Osteoblast (primary cell): ENCODE data around the gene TTC31. TPM values are rescaled to one million over a fixed set of nuclear protein-coding genes. Genes with fewer than 3 reads are reported as not detected.
"Not testable (repeated sequence)": the region's sequence is repeated elsewhere in the genome, so short reads cannot be mapped to it uniquely, and the experiment has no call there.

ENCODE experiments used
- DNase-seq: peaks from one replicate; pipeline ENCODE4 v3.0.0; 2011; ENCODE audit warnings: low spot score, mixed read lengths; ENCODE audit not compliant: insufficient read length; ENCODE audit errors: missing footprints
- H2AFZ ChIP-seq: 2 replicates; pipeline ENCODE4 v1.6.0; 2011; ENCODE audit warnings: mild to moderate bottlenecking, low read length
- H3K27ac ChIP-seq: 2 replicates; pipeline ENCODE4 v1.5.1; 2011; ENCODE audit warnings: mild to moderate bottlenecking, low read depth, low read length, moderate library complexity
- H3K27me3 ChIP-seq: 2 replicates; pipeline ENCODE4 v1.6.0; 2012; ENCODE audit warnings: mild to moderate bottlenecking, control low read depth, inconsistent platforms, low read length, moderate library complexity; ENCODE audit not compliant: insufficient read depth
- H3K36me3 ChIP-seq: 2 replicates; pipeline ENCODE4 v1.5.1; 2011; ENCODE audit warnings: mild to moderate bottlenecking, low read length, control low read depth, moderate library complexity; ENCODE audit not compliant: insufficient read depth
- H3K4me1 ChIP-seq: 2 replicates; pipeline ENCODE4 v1.5.1; 2011; ENCODE audit warnings: mild to moderate bottlenecking, low read length, control low read depth, moderate library complexity; ENCODE audit not compliant: insufficient read depth
- H3K4me2 ChIP-seq: 2 replicates; pipeline ENCODE4 v1.6.0; 2011; ENCODE audit warnings: mild to moderate bottlenecking, low read length; ENCODE audit not compliant: insufficient read depth
- H3K4me3 ChIP-seq: fragments of 200-600 bp; sonication (generic); 3 replicates; pipeline ENCODE4 v1.5.1; 2012; ENCODE audit warnings: mild to moderate bottlenecking, low read length, inconsistent platforms; ENCODE audit not compliant: insufficient read depth
- H3K79me2 ChIP-seq: 2 replicates; pipeline ENCODE4 v1.6.0; 2012; ENCODE audit warnings: mild to moderate bottlenecking, low read length, control low read depth, inconsistent platforms; ENCODE audit not compliant: insufficient read depth
- H3K9me3 ChIP-seq: 2 replicates; pipeline ENCODE4 v1.5.1; 2011; ENCODE audit warnings: low read depth, low read length, control low read depth
- H4K20me1 ChIP-seq: 2 replicates; pipeline ENCODE4 v1.6.0; 2012; ENCODE audit warnings: mild to moderate bottlenecking, low read length, control low read depth; ENCODE audit not compliant: insufficient read depth
- total RNA-seq: library from RNA; depleted of rRNA; stranded (reverse); fragments of >200 nt; gene quantifications from 2 replicates; pipeline ENCODE4 v1.2.3, GENCODE V29; 2012
- TF ChIP-seq, protein P1 (sequence below): IDR thresholded peaks from 2 replicates; pipeline ENCODE4 v1.5.1; 2011; ENCODE audit warnings: mild to moderate bottlenecking, low read depth, low read length, moderate library complexity; ENCODE audit errors: extremely low read depth

The TTC31 gene
- total RNA-seq, 1 donor: 17.0 TPM

DNA sequence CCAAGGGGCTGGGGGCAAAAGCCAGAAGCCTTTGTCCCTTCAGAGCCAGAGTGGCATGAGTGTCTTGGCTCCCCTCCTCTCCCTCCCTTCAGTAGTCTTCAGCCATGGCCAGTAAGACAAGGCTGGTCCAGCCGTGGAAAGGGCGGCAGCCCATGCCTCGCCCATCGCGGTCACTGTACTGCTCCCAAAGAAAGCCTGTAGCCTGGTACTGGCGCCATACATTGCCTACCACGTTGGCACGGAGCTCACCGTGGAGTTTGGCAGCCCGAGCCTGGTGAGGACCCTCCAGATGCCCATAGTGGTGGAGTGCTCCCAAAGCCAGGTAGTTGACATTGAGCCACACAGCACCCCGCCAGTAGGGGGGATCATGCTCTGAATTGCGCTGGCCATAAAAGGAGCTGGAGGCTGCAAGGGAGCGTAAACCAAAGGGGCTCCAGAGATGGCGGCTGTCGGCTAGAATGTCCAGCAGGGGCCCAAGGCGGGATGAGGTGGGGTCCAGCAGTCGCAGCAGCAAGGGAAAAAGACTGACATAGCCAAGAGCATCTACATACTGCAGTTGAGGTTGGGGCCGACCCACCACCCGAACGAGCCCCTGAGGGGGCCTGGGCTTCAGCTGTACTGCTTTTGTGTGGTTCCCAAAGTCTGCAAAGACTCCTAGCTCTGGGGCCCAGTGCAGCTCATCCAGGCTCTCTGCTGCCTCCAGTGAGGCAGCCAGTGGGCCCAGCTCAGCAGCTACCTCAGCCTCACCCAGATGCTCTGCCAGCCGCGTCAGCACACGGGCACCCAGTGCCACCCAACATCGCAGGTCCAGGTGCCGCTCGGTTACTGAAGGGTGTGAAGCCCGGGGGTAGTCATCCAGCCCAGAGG is 21.5 kb upstream of the TTC31 start:
- Histone ChIP-seq H3K27ac (no peak overlapping the region), H3K36me3 (peaks cover 27% of the 10 kb centered on the region), H3K27me3 (no peaks in the 10 kb centered on the region), H3K4me3 (no peak overlapping the region), H3K4me2 (no peak overlapping the region), H2AFZ (no peak overlapping the region), H3K79me2 (peaks cover 46% of the 10 kb centered on the region), H4K20me1 (peaks cover 5% of the 10 kb centered on the region), H3K9me3 (no peaks in the 10 kb centered on the region), H3K4me1 (peaks cover 24% of the 10 kb centered on the region)
- peak; percentile 47 for DNase-seq
- TF ChIP-seq, protein P1, sequence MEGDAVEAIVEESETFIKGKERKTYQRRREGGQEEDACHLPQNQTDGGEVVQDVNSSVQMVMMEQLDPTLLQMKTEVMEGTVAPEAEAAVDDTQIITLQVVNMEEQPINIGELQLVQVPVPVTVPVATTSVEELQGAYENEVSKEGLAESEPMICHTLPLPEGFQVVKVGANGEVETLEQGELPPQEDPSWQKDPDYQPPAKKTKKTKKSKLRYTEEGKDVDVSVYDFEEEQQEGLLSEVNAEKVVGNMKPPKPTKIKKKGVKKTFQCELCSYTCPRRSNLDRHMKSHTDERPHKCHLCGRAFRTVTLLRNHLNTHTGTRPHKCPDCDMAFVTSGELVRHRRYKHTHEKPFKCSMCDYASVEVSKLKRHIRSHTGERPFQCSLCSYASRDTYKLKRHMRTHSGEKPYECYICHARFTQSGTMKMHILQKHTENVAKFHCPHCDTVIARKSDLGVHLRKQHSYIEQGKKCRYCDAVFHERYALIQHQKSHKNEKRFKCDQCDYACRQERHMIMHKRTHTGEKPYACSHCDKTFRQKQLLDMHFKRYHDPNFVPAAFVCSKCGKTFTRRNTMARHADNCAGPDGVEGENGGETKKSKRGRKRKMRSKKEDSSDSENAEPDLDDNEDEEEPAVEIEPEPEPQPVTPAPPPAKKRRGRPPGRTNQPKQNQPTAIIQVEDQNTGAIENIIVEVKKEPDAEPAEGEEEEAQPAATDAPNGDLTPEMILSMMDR: peak; percentile 16

DNA sequence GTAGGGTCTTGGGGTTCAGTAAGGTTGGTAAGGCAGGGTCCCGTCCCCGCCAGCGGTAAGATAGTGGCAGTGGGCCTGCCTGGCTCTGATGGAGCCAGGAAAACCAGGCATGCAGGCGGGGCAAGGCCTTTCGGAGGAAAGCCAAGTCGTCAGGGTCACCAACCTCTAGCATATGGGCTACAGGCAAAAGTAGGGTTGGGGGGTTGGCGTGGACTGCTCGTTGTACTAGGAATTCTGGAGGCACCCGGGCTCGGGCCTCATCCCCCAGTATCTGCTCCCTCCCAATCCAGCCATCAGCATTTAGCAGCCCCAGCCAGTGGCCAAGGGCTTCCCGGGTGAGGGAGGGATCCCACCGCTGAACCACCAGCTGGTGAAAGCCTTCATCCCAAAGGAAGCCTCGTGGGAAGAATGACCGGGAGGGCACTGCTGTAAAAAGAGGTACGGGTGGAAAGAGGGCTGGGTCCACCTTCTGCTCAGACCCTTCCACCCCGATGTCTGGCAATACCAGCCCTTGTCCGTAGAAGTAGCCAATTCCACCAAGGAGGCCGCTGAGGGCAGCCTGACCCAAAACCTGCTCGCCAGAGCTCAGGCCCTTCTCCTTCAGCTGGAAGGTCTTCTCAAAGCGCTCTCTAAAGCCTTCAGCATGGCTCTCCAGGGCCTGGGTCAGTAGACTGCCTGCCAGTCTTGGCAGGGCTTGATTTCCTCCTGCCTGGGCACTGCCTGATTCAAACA is 20.7 kb upstream of the TTC31 start:
- Histone ChIP-seq H2AFZ (no peak overlapping the region), H3K27ac (no peak overlapping the region), H3K4me1 (peaks cover 17% of the 10 kb centered on the region), H3K4me3 (no peak overlapping the region), H3K9me3 (no peaks in the 10 kb centered on the region), H3K79me2 (peaks cover 43% of the 10 kb centered on the region), H4K20me1 (peaks cover 5% of the 10 kb centered on the region), H3K4me2 (no peak overlapping the region), H3K27me3 (no peaks in the 10 kb centered on the region), H3K36me3 (peaks cover 27% of the 10 kb centered on the region)
- no peak for DNase-seq
- TF ChIP-seq, protein P1: no peak

DNA sequence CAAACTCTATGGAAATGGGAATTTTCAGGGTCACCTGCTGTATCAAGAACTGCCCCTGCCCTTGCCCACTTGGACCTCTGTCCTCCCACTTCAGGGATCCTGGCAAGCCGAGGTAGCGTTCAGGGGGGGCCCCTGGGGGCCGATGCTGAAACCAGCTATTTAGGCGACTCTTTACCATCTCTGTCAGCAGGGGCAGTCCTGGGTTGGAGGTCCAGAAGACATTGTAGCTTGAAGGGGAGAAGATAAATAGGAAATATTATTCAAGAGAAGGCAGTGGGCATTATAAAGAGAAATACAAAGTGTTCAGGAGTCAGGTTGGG is 20.1 kb upstream of the TTC31 start:
- H4K20me1 ChIP-seq: peaks cover 5% of the 10 kb centered on the region
- H3K36me3 ChIP-seq: peaks cover 27% of the 10 kb centered on the region
- H3K9me3 ChIP-seq: no peaks in the 10 kb centered on the region
- no peak overlapping the region for H3K27ac ChIP-seq
- H3K4me2 ChIP-seq: no peak overlapping the region
- H3K4me1 ChIP-seq: peaks cover 17% of the 10 kb centered on the region
- no peak for DNase-seq
- no peak overlapping the region for H2AFZ ChIP-seq
- peaks cover 43% of the 10 kb centered on the region for H3K79me2 ChIP-seq
- no peak overlapping the region for H3K4me3 ChIP-seq
- no peaks in the 10 kb centered on the region for H3K27me3 ChIP-seq
- TF ChIP-seq, protein P1: no peak

DNA sequence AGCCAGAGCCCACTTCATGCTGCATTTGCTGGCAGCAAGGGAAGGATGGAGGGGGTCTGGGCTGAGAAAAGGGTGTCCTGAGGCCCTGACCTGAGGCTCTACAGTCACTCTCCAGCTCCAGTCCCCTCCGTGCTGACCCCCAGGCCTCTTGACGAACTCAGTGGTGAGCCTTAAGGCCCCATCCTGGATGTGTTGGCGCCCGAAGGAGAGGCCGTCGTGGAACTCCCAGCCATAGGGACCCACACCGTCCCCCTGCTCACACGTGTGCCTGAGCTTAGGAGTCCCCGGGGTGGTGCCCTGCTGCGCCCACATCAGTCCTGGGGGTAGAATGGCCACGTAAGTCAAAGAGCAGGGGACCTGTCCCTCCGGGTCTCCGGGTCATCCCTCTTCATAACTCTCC is 18.5 kb upstream of the TTC31 start:
- TF ChIP-seq, protein P1: no peak
- no peaks in the 10 kb centered on the region for H3K27me3 ChIP-seq
- peak overlapping the region; percentile 82 for H3K27ac ChIP-seq
- H3K4me3 ChIP-seq: peak overlapping the region; percentile 94
- H3K4me2 ChIP-seq: peak overlapping the region; percentile 98
- peaks cover 35% of the 10 kb centered on the region for H3K79me2 ChIP-seq
- peaks cover 5% of the 10 kb centered on the region for H4K20me1 ChIP-seq
- H2AFZ ChIP-seq: peak overlapping the region; percentile 59
- H3K4me1 ChIP-seq: peaks cover 15% of the 10 kb centered on the region
- DNase-seq: peak; percentile 70
- peaks cover 27% of the 10 kb centered on the region for H3K36me3 ChIP-seq
- H3K9me3 ChIP-seq: no peaks in the 10 kb centered on the region

DNA sequence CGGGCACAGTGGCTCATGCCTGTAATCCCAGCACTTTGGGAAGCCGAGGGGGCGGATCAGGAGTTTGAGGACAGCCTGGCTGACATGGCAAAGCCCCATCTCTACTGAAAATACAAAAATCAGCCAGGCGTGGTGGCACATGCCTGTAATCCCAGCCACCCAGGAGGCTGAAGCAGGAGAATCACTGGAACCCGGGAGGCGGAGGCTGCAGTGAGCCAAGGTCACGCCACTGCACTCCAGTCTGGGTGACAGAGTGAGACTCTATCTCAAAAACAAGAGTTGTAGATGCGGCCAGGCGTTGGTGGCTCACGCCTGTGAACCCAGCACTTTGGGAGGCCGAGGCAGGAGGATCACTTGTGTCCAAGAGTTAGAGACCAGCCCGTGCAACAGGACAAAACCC is 12.1 kb upstream of the TTC31 start:
- not testable (repeated sequence) for DNase-seq, H3K9me3 ChIP-seq, H3K27ac ChIP-seq, H4K20me1 ChIP-seq, H3K79me2 ChIP-seq, H2AFZ ChIP-seq, H3K4me3 ChIP-seq, H3K4me2 ChIP-seq, H3K27me3 ChIP-seq
- H3K4me1 ChIP-seq: peaks cover 14% of the 10 kb centered on the region
- peaks cover 16% of the 10 kb centered on the region for H3K36me3 ChIP-seq
